ENCODE measurements around the gene DBNDD1. TPM values are rescaled to one million over a fixed set of nuclear protein-coding genes. Genes with fewer than 3 reads are reported as not detected.

Gene DBNDD1
- total RNA-seq, 1 donor, result 1.1 TPM

DNA sequence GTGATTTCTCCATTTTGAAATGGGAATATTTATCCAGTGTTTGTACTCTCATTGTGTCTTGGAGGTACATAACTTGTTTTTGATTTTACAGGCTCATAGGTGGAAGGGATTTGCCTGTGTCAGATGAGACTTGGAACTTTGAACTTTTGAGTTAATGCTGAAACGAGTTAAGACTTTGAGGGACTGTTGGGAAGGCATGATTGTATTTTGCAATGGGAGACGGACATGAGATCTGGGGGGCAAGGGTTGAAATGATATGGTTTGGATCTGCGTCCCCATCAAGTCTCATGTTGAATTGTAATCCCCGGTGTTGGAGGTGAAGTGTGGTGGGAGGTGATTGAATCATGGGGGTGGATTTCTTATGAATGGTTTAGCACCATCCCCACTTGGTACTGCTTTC lies 36.1 kb upstream of the DBNDD1 start:
- no peak overlapping the region for H3K27ac ChIP-seq (ENCODE audit: low read depth, low read length)
- TF ChIP-seq, protein P1, sequence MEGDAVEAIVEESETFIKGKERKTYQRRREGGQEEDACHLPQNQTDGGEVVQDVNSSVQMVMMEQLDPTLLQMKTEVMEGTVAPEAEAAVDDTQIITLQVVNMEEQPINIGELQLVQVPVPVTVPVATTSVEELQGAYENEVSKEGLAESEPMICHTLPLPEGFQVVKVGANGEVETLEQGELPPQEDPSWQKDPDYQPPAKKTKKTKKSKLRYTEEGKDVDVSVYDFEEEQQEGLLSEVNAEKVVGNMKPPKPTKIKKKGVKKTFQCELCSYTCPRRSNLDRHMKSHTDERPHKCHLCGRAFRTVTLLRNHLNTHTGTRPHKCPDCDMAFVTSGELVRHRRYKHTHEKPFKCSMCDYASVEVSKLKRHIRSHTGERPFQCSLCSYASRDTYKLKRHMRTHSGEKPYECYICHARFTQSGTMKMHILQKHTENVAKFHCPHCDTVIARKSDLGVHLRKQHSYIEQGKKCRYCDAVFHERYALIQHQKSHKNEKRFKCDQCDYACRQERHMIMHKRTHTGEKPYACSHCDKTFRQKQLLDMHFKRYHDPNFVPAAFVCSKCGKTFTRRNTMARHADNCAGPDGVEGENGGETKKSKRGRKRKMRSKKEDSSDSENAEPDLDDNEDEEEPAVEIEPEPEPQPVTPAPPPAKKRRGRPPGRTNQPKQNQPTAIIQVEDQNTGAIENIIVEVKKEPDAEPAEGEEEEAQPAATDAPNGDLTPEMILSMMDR (IDR thresholded peaks at IDR 0.05; ENCODE audit: extremely low read depth, low read depth, low read length), result no peak
- no peak overlapping the region for H2AFZ ChIP-seq (ENCODE audit: low read length)
- no peak overlapping the region for H3K4me2 ChIP-seq (ENCODE audit: insufficient read depth, low read length)
- H4K20me1 ChIP-seq (ENCODE audit: insufficient read depth, low read length), result no peaks in the 10 kb centered on the region
- H3K79me2 ChIP-seq (ENCODE audit: insufficient read depth, low read length), result no peaks in the 10 kb centered on the region
- no peaks in the 10 kb centered on the region for H3K27me3 ChIP-seq (ENCODE audit: insufficient read depth, low read length)
- no peak for DNase-seq (ENCODE audit: insufficient read length, low spot score, missing footprints)
- peaks cover 10% of the 10 kb centered on the region for H3K9me3 ChIP-seq (ENCODE audit: low read depth, low read length)
- no peak overlapping the region for H3K4me3 ChIP-seq (ENCODE audit: insufficient read depth, low read length)
- H3K36me3 ChIP-seq (ENCODE audit: insufficient read depth, low read length), result no peaks in the 10 kb centered on the region
- H3K4me1 ChIP-seq (ENCODE audit: insufficient read depth, low read length), result peaks cover 12% of the 10 kb centered on the region

DNA sequence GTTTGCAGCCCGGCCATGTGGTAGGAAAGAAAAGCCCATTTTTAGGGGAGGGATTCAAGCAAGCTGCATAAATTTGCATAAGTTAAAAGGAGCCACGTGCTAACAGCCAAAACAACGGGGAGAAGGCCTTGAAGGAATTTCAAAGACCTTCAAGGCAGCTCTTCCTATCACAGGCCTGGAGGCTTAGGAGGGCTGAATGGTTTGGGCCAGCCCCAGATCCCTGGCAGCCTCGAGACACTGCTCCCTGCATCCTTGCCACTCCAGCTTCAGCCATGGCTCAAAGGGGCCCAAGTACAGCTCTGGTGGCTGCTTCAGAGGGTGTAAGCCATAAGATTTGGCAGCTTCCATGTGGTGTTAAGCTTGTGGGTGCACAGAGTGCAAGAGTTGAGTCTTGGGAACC lies 35.3 kb upstream of the DBNDD1 start:
- H3K4me1 ChIP-seq (ENCODE audit: insufficient read depth, low read length), result peaks cover 12% of the 10 kb centered on the region
- H3K27me3 ChIP-seq (ENCODE audit: insufficient read depth, low read length), result no peaks in the 10 kb centered on the region
- TF ChIP-seq, protein P1 (IDR thresholded peaks at IDR 0.05; ENCODE audit: extremely low read depth, low read depth, low read length), result no peak

DNA sequence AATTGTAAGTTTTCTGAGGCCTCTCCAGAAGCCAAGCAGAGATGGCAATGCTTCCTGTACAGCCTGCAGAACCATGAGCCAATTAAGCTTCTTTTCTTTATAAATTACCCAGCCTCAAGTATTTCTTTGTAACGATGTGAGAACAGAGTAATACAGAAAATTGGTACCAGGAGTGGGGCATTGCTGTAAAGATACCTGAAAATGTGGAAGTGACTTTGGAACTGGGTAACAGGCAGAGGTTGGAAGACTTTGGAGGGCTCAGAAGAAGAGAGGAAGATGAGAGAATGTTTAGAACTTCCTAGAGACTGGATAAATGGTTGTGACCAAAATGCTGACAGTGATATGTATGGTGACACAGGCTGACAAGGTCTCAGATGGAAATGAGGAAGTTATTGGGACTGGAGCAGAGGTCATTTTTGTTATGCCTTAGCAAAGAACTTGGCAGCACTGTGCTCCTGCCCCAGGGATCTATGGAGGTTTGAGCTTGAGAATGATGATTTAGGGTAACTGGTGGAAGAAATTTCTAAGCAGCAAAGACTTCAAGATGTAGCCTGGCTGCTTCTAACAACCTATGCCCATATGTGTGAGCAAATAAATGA lies 34.7 kb upstream of the DBNDD1 start:
- H3K4me2 ChIP-seq (ENCODE audit: insufficient read depth, low read length), result no peak overlapping the region
- TF ChIP-seq, protein P1 (IDR thresholded peaks at IDR 0.05; ENCODE audit: extremely low read depth, low read depth, low read length), result no peak
- H3K4me3 ChIP-seq (ENCODE audit: insufficient read depth, low read length), result no peak overlapping the region
- H3K4me1 ChIP-seq (ENCODE audit: insufficient read depth, low read length), result peaks cover 12% of the 10 kb centered on the region
- H3K27me3 ChIP-seq (ENCODE audit: insufficient read depth, low read length), result no peaks in the 10 kb centered on the region
- H2AFZ ChIP-seq (ENCODE audit: low read length), result no peak overlapping the region
- H4K20me1 ChIP-seq (ENCODE audit: insufficient read depth, low read length), result no peaks in the 10 kb centered on the region
- peaks cover 10% of the 10 kb centered on the region for H3K9me3 ChIP-seq (ENCODE audit: low read depth, low read length)
- no peak for DNase-seq (ENCODE audit: insufficient read length, low spot score, missing footprints)
- H3K79me2 ChIP-seq (ENCODE audit: insufficient read depth, low read length), result no peaks in the 10 kb centered on the region
- H3K36me3 ChIP-seq (ENCODE audit: insufficient read depth, low read length), result no peaks in the 10 kb centered on the region
- no peak overlapping the region for H3K27ac ChIP-seq (ENCODE audit: low read depth, low read length)

More for the DNA sequence above, 35.3 kb upstream of the DBNDD1 start:
- no peak overlapping the region for H3K4me3 ChIP-seq (ENCODE audit: insufficient read depth, low read length)
- H3K9me3 ChIP-seq (ENCODE audit: low read depth, low read length), result peaks cover 10% of the 10 kb centered on the region
- H3K79me2 ChIP-seq (ENCODE audit: insufficient read depth, low read length), result no peaks in the 10 kb centered on the region
- H3K27ac ChIP-seq (ENCODE audit: low read depth, low read length), result no peak overlapping the region
- DNase-seq (ENCODE audit: insufficient read length, low spot score, missing footprints), result no peak
- H4K20me1 ChIP-seq (ENCODE audit: insufficient read depth, low read length), result no peaks in the 10 kb centered on the region
- H3K4me2 ChIP-seq (ENCODE audit: insufficient read depth, low read length), result no peak overlapping the region
- H2AFZ ChIP-seq (ENCODE audit: low read length), result no peak overlapping the region
- no peaks in the 10 kb centered on the region for H3K36me3 ChIP-seq (ENCODE audit: insufficient read depth, low read length)

GRCh38 chr16:90050969-90051368 lies 31.7 kb upstream of the DBNDD1 start:
- H3K27ac ChIP-seq (ENCODE audit: low read depth, low read length), result no peak overlapping the region

More at GRCh38 chr16:90050969-90051368, 31.7 kb upstream of the DBNDD1 start:
- Histone ChIP-seq H3K79me2 (ENCODE audit: insufficient read depth, low read length) (no peaks in the 10 kb centered on the region), H2AFZ (ENCODE audit: low read length) (no peak overlapping the region), H3K4me2 (ENCODE audit: insufficient read depth, low read length) (no peak overlapping the region), H3K27me3 (ENCODE audit: insufficient read depth, low read length) (no peaks in the 10 kb centered on the region), H3K4me1 (ENCODE audit: insufficient read depth, low read length) (peaks cover 11% of the 10 kb centered on the region), H3K9me3 (ENCODE audit: low read depth, low read length) (peaks cover 10% of the 10 kb centered on the region), H3K4me3 (ENCODE audit: insufficient read depth, low read length) (no peak overlapping the region), H3K36me3 (ENCODE audit: insufficient read depth, low read length) (no peaks in the 10 kb centered on the region), H4K20me1 (ENCODE audit: insufficient read depth, low read length) (no peaks in the 10 kb centered on the region)
- TF ChIP-seq, protein P1 (IDR thresholded peaks at IDR 0.05; ENCODE audit: extremely low read depth, low read depth, low read length), result no peak
- DNase-seq (ENCODE audit: insufficient read length, low spot score, missing footprints), result no peak
